ENCODE measurements around the gene RFX3. TPM values are rescaled to one million over a fixed set of nuclear protein-coding genes. Genes with fewer than 3 reads are reported as not detected.

The RFX3 gene
- total RNA-seq, 2 experiments from 2014 or later, result 11.8 to 12.5 TPM

DNA sequence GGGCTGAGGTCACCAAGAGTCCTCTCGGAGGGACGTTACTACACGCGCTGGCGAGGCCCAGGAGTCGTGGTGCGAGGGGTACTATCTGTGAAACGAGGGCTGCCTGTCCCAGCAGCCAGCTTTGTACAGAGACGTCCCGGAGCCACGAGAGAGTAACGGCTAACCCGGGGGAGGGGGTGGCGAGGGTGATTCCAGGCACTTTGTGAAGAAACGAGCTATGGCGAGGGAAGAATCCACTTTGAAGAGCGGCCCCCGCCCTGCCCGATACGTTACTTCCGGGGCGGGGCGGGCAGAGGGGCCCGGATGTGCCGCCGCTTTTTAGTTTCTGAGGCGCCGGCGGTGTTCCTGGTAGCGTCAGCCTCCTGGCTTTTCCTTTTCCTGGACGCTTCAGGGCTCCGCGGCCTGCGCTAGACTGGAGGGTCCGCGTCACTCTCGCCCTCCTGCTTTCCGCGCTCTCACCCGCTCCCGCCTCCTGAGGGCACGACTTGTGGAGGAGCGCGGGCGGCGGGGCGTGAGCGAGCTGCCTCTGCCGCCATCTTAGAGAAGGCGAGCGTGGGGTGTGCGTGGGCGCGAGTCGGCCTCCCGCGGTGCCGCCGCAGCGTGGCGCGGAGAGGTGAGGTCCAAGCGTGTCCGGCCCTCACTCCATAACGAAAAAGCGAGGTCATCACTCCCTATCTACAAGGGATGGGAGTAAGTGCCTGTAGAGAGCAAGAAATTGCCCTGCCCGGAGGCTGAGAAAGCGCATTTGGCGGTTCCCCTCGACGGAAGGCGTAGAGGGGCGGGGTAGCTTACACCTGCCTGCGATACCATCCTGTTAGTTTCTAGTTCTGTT lies 580 bp upstream of the RFX3 start:
- Mint-ChIP-seq H3K9me3 (peaks cover 2% of the 10 kb centered on the region), H3K27me3 (no peaks in the 10 kb centered on the region), H3K4me1 (peaks cover 59% of the 10 kb centered on the region), H3K36me3 (ENCODE audit: low read depth) (peaks cover 26% of the 10 kb centered on the region), H3K27ac (peak overlapping the region; percentile 100), H3K4me3 (peak overlapping the region; percentile 96)
- DNase-seq, result peak; percentile 89
- CTCF ChIA-PET, result interaction anchor here (1.8 kb wide), 1 partner anchor 50 kb away, joined by 8 read pairs; no protein-coding TSS in a partner anchor
- POLR2A ChIA-PET, result interaction anchor here (1.0 kb wide), 1 partner anchor 50 kb away, joined by 3 read pairs; no protein-coding TSS in a partner anchor

DNA sequence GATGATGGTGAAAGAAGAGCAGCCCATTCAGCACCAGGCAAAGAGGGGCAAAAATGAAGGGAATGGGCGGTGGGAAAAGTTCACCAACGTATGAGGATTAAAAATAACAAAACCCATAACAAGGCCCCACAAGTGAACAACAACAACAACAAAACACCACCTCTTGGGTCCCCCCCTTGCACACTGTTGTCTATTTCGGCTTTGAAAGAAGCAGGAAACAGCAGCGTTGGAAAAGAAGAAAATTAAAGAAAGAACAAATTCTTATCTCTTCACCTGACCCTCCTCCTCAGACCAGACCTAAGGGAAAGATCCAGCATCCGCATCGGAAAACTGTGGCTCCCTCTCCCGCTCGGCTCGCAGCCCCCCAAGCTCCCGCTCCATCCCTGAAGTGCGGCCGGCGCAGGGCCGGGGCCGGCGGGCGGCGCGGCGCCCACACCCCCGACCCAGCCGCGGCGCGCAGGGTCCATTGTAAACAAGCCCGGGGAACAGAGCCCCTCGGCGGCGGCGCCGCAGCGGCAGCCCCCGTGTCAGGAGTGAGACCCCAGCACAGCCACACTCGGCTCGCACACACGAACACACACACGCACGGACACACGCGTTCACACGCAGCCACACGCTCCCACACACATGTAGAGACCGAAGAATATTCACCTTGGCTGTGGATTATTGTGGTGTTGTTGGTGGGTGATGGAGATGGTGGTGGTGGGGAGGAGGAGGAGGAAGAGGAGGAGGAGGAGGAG lies 535 bp downstream of the RFX3 start:
- Mint-ChIP-seq H3K4me1 (peaks cover 55% of the 10 kb centered on the region), H3K4me3 (peak overlapping the region; percentile 96), H3K27ac (peak overlapping the region; percentile 100), H3K9me3 (peaks cover 2% of the 10 kb centered on the region), H3K36me3 (ENCODE audit: low read depth) (peaks cover 18% of the 10 kb centered on the region), H3K27me3 (no peaks in the 10 kb centered on the region)
- ChIA-PET CTCF (interaction anchor here (1.2 kb wide), 1 partner anchor 9 kb away, joined by 6 read pairs; no protein-coding TSS in a partner anchor), POLR2A (no interaction called here)
- DNase-seq, result peak; percentile 12

DNA sequence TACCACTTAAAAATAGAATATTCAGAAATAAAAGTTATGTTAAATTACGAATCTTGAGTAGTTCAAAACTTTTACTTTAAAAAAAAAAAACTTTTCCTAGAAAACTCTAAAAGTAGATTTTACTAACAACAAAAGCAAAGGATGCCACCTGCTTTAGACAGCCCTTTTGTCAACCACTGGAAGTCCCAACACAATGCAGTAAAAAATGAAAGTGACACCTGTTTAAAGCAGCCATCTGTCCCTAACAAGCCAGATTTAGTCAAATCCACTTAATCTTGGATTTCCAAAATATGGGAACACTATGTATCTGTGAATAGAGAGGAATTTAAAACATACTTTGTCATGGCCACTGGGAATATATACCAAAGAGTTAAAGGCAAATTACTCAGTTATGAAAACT lies 3.8 kb downstream of the RFX3 start:
- peaks cover 36% of the 10 kb centered on the region for H3K4me1 Mint-ChIP-seq
- peaks cover 9% of the 10 kb centered on the region for H3K36me3 Mint-ChIP-seq (ENCODE audit: low read depth)
- ChIA-PET POLR2A (no interaction called here), CTCF (no interaction called here)
- no peaks in the 10 kb centered on the region for H3K9me3 Mint-ChIP-seq
- peak; percentile 8 for DNase-seq
- peak overlapping the region; percentile 57 for H3K4me3 Mint-ChIP-seq
- H3K27ac Mint-ChIP-seq, result peak overlapping the region; percentile 27
- H3K27me3 Mint-ChIP-seq, result no peaks in the 10 kb centered on the region

DNA sequence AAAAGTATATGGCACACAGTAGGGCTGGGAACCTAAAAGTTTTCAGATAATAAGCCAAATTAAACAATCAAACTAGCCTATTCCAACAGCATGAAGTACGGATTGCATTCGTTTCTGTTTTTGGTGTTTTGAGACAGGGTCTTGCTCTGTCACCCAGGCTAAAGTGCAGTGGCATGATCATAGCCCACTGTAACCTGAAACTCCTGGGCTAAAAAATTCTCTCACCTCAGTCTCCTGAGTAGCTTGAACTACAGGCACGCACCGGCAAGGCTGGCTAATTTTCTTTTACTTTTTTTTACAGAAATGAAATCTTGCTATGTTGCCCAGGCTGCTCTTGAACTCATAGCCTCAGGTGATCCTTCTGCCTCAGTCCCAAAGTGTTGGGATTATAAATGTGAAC lies 5.2 kb downstream of the RFX3 start:
- Mint-ChIP-seq H3K4me3 (no peak overlapping the region), H3K36me3 (ENCODE audit: low read depth) (peaks cover 9% of the 10 kb centered on the region), H3K27me3 (no peaks in the 10 kb centered on the region), H3K4me1 (peaks cover 36% of the 10 kb centered on the region), H3K9me3 (no peaks in the 10 kb centered on the region), H3K27ac (no peak overlapping the region)
- ChIA-PET CTCF (no interaction called here), POLR2A (no interaction called here)
- DNase-seq, result no peak

DNA sequence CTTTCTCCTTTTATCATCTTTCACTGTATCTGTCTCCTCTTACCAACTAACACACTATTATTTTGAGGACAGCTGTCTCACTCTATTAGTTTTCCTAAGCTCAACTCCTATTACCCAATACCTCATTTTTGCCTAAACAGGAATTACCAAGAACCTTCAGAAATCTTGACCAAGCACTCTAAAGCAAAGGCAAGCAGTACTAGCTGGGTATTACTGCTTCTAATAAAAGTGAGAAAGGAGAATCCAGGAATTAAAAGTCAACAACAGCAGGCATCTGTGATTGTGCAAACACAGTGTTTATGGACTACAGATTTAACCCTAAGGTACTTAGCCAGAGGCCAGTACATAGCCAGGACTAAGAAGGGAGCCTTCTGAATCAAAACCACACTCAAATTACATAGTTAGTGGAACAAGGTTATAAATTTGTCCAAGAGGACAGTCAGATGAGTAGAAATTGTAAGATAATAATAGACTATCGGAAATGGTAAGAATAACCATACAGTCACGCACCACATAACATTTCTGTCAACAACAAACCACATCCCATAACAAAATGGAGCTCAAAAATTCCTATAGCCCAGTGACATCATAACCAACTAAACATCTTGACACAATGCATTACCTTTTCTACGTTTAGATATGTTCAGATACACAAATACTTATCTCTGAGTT lies 8.3 kb downstream of the RFX3 start:
- Mint-ChIP-seq H3K4me3 (no peak overlapping the region), H3K27ac (no peak overlapping the region), H3K9me3 (no peaks in the 10 kb centered on the region), H3K4me1 (peaks cover 23% of the 10 kb centered on the region), H3K27me3 (no peaks in the 10 kb centered on the region), H3K36me3 (ENCODE audit: low read depth) (peaks cover 11% of the 10 kb centered on the region)
- no peak for DNase-seq
- ChIA-PET CTCF (no interaction called here), POLR2A (no interaction called here)

DNA sequence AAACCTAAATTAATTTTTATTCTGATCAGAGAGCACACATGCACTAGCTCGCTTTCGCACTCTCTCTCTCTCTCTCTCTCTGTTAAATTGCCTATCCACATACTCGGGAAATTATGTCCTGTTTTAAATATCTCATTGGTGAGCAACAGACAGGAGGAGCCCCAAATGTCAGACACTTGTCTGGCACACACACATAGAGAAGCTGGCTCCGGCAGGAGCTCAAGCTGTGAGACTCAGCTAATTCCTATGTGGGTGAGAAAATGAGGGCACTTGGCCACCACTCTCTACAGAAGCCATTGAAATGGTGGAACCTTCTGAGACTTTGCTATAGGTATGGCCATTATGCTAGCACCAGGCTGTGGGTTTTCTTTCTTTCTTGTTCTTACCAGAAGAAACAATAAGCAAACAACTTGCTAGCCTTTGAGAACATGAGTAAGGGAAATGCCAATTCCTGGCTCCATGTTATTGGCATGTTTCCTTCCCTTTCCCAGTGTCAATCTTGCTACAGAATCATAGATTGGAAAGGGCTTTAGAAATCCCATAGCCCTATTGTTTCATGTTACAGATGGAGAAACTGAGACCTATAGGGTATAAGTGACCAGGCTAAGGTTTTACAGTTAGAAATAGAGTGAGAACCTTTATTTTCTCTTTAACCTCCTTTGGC lies 9.0 kb downstream of the RFX3 start:
- Mint-ChIP-seq H3K9me3 (no peaks in the 10 kb centered on the region), H3K4me1 (peaks cover 16% of the 10 kb centered on the region), H3K27me3 (no peaks in the 10 kb centered on the region), H3K4me3 (no peak overlapping the region), H3K36me3 (ENCODE audit: low read depth) (peaks cover 11% of the 10 kb centered on the region), H3K27ac (no peak overlapping the region)
- ChIA-PET POLR2A (no interaction called here), CTCF (interaction anchor here (0.9 to 1.1 kb wide), 2 partner anchors 8 to 11 kb away, joined by 4 to 6 read pairs; no protein-coding TSS in a partner anchor)
- DNase-seq, result no peak

DNA sequence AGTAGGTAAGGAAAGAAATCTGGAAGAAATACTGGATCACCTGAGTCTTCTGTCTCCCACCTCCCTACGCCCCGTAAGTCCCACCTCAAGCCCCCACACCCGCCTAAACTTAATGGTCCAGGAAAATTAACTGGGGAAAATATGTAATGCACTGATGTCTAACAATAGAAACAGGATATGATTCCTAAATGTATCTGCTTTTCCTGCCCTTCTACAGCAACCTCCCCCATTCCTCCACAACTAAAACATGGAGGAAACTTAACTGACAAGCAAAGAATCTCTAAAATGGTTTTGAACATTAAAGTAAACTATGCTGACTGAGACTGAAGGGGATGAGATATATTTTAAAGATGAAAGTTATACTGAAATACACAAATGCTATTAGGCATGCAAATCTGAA lies 10.4 kb downstream of the RFX3 start:
- Mint-ChIP-seq H3K27me3 (no peaks in the 10 kb centered on the region), H3K9me3 (no peaks in the 10 kb centered on the region), H3K4me1 (peaks cover 19% of the 10 kb centered on the region), H3K4me3 (no peak overlapping the region), H3K27ac (no peak overlapping the region), H3K36me3 (ENCODE audit: low read depth) (peaks cover 11% of the 10 kb centered on the region)
- ChIA-PET CTCF (no interaction called here), POLR2A (no interaction called here)
- no peak for DNase-seq

DNA sequence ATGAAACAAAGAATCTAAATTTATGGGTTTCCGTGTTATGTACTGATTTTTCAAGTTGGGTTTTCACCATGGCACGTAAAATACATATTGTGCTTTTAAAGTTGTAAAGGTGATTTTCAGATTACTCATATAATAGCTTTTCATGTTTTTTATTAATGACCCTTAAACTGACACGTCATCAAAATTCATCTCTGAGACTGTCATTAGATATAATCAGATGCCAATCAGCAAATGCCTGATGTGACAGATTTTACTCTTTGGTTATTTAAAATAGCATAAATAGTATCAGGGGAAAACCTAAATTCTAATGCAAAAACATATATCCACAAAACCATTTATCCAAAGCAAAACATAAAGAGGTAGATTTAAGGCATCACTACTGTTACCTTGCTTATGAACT lies 11.0 kb downstream of the RFX3 start:
- Mint-ChIP-seq H3K27ac (no peak overlapping the region), H3K27me3 (no peaks in the 10 kb centered on the region), H3K4me3 (no peak overlapping the region), H3K36me3 (ENCODE audit: low read depth) (peaks cover 11% of the 10 kb centered on the region), H3K9me3 (no peaks in the 10 kb centered on the region), H3K4me1 (peaks cover 22% of the 10 kb centered on the region)
- ChIA-PET POLR2A (no interaction called here), CTCF (no interaction called here)
- DNase-seq, result no peak

DNA sequence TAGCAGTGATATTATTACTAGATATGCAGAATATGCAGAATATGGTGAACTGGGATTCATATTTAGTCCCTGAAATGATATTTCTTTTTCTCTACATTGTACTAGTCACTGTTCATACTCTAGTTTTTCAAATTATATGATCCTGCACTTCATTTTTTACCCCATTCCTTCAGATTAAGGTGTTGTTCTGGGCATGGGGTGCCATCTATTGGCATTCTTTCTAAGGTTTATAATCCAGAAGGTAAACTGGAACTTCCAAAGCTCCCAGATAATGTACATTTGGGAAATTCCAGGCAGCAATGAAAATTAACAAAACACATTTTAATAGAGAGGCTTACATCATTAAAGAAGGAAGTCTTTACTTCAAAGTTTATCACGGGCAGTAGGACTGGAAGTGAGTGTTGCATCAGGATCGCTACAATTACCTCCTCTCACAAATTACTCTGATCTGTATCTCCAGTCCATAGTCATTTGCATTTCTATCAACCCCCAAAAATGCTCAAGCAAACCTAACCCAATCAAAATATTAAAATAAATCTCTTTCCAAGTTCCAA lies 12.5 kb downstream of the RFX3 start:
- CTCF ChIA-PET, result no interaction called here
- H3K4me3 Mint-ChIP-seq, result no peak overlapping the region
- no peak for DNase-seq
- POLR2A ChIA-PET, result no interaction called here
- H3K9me3 Mint-ChIP-seq, result no peaks in the 10 kb centered on the region
- peaks cover 14% of the 10 kb centered on the region for H3K36me3 Mint-ChIP-seq (ENCODE audit: low read depth)
- peaks cover 31% of the 10 kb centered on the region for H3K4me1 Mint-ChIP-seq
- no peak overlapping the region for H3K27ac Mint-ChIP-seq
- H3K27me3 Mint-ChIP-seq, result no peaks in the 10 kb centered on the region

DNA sequence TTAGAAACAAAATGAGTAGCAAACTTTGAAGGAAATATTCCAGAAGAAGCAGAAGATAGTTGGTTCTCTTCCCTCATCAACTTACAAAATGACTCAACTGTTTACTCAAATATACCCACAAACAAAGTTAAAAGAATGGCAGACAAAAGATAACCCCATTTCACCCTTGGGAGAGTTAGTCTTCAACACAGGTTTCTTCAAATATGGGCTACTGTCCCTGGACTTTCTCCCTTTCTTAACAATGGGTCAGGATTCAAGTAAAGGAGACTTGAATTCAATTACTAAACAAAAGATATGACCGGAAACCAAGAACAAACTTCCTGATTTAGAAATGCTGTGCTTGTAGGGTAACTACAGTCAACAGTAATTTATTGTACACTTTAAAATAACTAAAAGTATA lies 14.2 kb downstream of the RFX3 start:
- no peak overlapping the region for H3K4me3 Mint-ChIP-seq
- no peak for DNase-seq
- H3K27ac Mint-ChIP-seq, result no peak overlapping the region
- POLR2A ChIA-PET, result no interaction called here
- H3K9me3 Mint-ChIP-seq, result no peaks in the 10 kb centered on the region
- H3K36me3 Mint-ChIP-seq (ENCODE audit: low read depth), result peaks cover 13% of the 10 kb centered on the region
- peaks cover 34% of the 10 kb centered on the region for H3K4me1 Mint-ChIP-seq
- CTCF ChIA-PET, result no interaction called here
- H3K27me3 Mint-ChIP-seq, result no peaks in the 10 kb centered on the region

DNA sequence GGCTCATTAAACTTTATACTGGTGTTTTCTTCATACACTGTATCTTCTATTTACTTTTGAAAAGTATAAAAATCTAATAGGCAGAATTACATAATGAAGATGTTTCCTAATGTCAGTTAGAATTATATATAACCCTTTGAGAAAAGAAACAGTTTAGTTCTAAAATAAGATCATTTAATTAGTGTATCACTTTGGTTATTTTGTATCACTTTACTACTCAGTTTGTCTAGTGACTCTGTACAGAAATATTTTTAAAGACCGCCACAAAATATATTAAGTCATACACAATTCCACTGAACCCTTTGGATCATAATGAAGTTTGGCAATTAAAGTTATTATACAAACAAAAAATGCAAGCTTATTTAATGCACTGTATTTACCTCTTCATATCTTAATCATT lies 15.0 kb downstream of the RFX3 start:
- Mint-ChIP-seq H3K36me3 (ENCODE audit: low read depth) (peaks cover 13% of the 10 kb centered on the region), H3K9me3 (no peaks in the 10 kb centered on the region), H3K4me3 (no peak overlapping the region), H3K4me1 (peaks cover 34% of the 10 kb centered on the region), H3K27me3 (no peaks in the 10 kb centered on the region), H3K27ac (no peak overlapping the region)
- no peak for DNase-seq
- ChIA-PET CTCF (no interaction called here), POLR2A (no interaction called here)

DNA sequence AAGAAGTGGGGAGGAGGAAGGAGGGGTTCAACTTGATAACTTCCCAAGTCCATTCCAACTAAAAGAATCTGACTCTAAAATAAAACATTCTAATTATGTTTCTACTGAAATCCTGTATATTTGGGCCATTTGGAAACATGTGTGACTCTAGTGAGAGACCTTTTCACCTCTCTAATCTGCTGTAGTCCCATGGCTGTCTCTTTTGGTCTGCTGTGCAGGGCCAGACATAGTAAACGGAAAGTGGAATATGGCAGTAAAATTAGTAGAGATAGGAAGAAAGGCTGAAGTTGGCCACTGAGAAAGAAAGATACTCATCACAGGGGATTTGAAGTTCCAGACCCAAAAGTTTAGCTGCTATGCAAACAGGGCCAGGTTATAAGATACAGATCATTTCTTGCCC lies 15.9 kb downstream of the RFX3 start:
- no peak overlapping the region for H3K4me3 Mint-ChIP-seq
- peaks cover 17% of the 10 kb centered on the region for H3K36me3 Mint-ChIP-seq (ENCODE audit: low read depth)
- POLR2A ChIA-PET, result no interaction called here
- no peak overlapping the region for H3K27ac Mint-ChIP-seq
- CTCF ChIA-PET, result no interaction called here
- DNase-seq, result no peak
- no peaks in the 10 kb centered on the region for H3K27me3 Mint-ChIP-seq
- peaks cover 34% of the 10 kb centered on the region for H3K4me1 Mint-ChIP-seq
- no peaks in the 10 kb centered on the region for H3K9me3 Mint-ChIP-seq

Measured in activated CD4-positive, alpha-beta T cell treated with anti-CD3 and anti-CD28 coated beads, Interleukin-2, amount 10 ng/mL, durations not matched to agents 7 days and 5 days (primary cell).